T47D (cell line): ENCODE results near the gene CDKAL1.
"Not testable (repeated sequence)": the region's sequence is repeated elsewhere in the genome, so short reads cannot be mapped to it uniquely, and the experiment has no call there.

Experiments used
- DNase-seq, 2 experiments: peaks; one replicate each; pipeline versions ENCODE4 v3.0.0 to v3.0.0-alpha.2; 2011 to 2012; ENCODE audit warnings: low read depth in 1 of 2, low spot score in 1 of 2
- JUND ChIP-seq: IDR thresholded peaks from 2 replicates; pipeline ENCODE4 v1.6.1; 2012; ENCODE audit warnings: low read depth
- in situ Hi-C: cut with HindIII; loops from 2 replicates; pipeline ENCODE4 v1.10.0; 2016; ENCODE audit warnings: low sequenced_read_pairs, low pct_unique_long_range_greater_than_20kb

CDKAL1 gene

DNA sequence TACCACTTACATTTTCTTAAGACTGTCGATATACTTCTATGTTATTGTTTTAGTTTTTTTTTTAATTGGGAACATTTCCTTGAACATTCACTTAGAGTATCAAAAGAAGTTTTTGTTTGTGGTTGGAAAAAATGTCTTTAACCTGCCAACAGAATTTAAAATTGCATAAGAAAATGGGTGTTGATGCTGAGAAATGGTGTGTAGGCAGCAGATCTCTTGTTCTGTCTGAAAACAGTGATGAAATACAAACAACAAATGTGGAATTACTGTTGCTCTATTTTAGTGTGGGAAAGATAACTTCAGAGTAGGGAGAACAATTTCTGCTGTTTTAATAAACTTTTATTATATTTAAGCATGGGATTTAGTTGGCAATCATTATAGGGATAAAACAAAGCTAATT lies 293.5 kb downstream of the CDKAL1 start:
- no peak for DNase-seq
- TF ChIP-seq JUND, result no peak
- in situ Hi-C loops, result no loop called here

GRCh38 chr6:20830576-20830975 lies 296.3 kb downstream of the CDKAL1 start:
- in situ Hi-C loops, result no loop called here
- TF ChIP-seq JUND, result no peak
- DNase-seq, result no peak

- DNase-seq, in situ Hi-C loops: not testable (repeated sequence)
These were observed 297.0 kb downstream of the CDKAL1 start for GRCh38 chr6:20831251-20831650.

GRCh38 chr6:20833881-20834515 lies 299.7 kb downstream of the CDKAL1 start:
- no peak for DNase-seq
- no peak for TF ChIP-seq JUND
- in situ Hi-C loops, result no loop called here

DNA sequence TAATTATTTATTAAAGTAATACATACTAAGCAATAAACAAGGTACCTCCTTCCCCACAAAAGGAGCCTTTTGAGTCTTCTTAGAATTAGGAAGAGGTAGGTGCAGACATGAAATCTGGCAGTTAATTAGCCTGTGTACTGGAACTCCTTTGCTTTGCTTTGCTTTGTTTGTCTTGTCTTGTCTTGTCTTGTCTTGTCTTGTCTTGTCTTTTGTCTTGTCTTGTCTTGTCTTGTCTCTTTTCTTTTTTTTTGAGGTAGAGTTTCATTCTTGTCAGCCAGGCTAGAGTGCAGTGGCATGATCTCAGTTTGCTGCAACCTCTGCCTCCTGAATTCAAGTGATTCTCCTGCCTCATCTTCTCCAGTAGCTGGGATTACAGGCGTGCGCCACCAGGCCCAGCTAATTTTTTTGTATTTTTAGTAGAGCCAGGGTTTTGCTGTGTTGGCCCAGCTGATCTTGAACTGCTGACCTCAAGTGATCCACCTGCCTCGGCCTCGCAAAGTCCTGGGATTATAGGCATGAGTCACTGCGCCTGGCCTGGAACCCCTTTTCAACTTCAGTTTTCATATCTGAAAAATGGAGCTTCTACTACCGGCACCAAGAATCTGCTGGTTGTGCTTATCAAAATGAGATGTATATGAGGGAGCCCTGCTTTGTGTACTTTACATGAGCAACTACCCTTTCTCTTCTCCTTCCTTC lies 301.2 kb downstream of the CDKAL1 start:
- DNase-seq, result no peak
- TF ChIP-seq JUND, result no peak
- in situ Hi-C loops, result no loop called here

DNA sequence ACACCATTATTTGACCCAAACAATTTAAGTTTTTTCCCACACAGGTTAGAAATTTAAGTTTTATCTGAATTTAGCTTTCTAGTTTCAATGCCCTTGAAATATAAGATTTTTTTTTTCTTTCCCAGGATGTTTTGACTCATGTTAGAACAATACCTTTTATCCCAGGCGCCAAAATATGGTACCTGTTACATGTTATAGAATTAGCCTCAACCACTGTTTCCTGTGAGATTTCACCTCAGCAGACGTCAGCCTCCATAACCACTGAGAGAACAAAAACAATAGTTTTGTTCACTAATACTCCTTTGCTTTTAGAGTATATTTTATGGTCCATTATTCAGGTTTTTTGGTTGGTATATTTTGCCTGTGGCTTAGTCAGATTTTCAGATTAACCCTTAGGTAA lies 302.9 kb downstream of the CDKAL1 start:
- in situ Hi-C loops, result no loop called here
- no peak for DNase-seq
- TF ChIP-seq JUND, result no peak

GRCh38 chr6:20838113-20838512 lies 303.9 kb downstream of the CDKAL1 start:
- TF ChIP-seq JUND, result no peak
- in situ Hi-C loops, result no loop called here
- no peak for DNase-seq

GRCh38 chr6:20839630-20840029 lies 305.4 kb downstream of the CDKAL1 start:
- in situ Hi-C loops, result no loop called here
- no peak for TF ChIP-seq JUND
- DNase-seq, result no peak

DNA sequence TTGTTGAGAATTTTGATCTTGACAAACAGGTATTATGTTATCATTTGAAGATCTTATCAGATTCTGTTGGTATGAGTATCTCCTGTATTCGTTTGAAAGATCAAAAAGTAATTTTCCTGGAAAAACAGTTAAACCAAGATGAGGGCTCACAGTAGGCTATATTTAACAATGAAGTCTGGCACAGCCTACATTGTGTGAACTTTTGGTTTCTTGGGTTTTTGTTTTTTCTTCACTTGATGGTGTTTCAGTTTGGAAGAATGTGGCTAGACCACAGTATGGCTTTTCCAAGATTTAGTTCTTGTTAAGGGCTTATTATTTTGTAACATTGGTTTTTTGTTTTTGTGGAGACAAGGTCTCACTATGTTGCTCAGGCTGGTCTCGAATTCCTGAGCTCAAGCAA lies 306.4 kb downstream of the CDKAL1 start:
- DNase-seq, result no peak
- in situ Hi-C loops, result no loop called here
- TF ChIP-seq JUND, result no peak

- in situ Hi-C loops, result no loop called here
- no peak for TF ChIP-seq JUND
- DNase-seq, result no peak
These were observed 307.5 kb downstream of the CDKAL1 start for GRCh38 chr6:20841806-20842205.

GRCh38 chr6:20845592-20845991 lies 311.3 kb downstream of the CDKAL1 start:
- no peak for TF ChIP-seq JUND
- DNase-seq, result no peak
- in situ Hi-C loops, result no loop called here

DNA sequence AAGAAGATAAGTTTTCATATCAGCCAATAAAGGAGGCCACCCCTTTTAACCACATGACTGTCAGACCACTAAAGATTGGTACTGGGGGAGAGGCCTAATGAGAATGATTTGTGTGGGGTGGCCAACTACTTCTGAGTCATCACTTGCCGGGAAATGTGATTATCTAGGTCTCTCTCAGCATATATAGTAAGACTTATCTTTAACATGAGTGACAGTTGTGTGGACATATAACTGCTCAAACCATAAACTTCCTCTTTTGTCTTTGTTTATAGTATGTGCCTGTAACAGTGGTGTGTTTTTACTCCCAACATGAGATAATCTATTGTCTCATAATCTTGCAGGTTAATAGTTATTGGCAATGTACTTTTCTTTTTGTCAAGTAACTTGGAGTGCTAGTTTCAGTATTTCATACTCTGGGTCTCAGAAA lies 312.4 kb downstream of the CDKAL1 start:
- DNase-seq, result no peak
- in situ Hi-C loops, result no loop called here
- TF ChIP-seq JUND, result no peak

- no peak for DNase-seq
- in situ Hi-C loops, result no loop called here
- TF ChIP-seq JUND, result no peak
These were observed 313.6 kb downstream of the CDKAL1 start for GRCh38 chr6:20847904-20848303.
